ENCODE results near the gene NSD1. TPM values are rescaled to one million over a fixed set of nuclear protein-coding genes. Genes with fewer than 3 reads are reported as not detected.

Gene NSD1
- total RNA-seq, 1 experiment from 2014 or later = 58.8 TPM

DNA sequence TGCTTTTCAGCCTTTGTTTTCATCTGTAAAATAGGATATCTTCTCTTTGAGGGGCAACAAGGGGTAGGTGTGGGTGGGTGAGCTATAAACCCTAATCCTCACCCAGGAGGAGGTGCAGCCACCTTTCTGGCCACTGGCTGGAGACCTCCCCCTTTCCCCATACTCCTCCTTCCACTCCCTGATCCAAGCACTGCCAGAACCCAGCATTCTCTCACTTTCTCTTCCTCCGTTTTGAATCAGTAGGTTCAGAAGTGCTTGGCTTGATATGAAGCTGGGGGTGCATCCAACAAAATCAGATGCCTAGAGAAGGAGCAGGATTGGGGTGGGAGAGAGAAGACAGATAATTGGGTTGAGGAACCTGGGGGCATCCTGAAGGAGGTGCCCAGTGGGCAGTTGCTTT is 6.8 kb upstream of the NSD1 start:
- ChIA-PET RAD21 (ENCODE audit: low non-redundant PET in 1 of 2, low total read pairs in 2 of 2, uncharacterized antibody in 2 of 2, unreplicated experiment in 2 of 2) (no interaction called here), CTCF (interaction anchor here (1.4 to 2.1 kb wide), 2 partner anchors 13 to 183 kb away, joined by 4 to 5 read pairs; no protein-coding TSS in a partner anchor), POLR2A (no interaction called here)
- Histone ChIP-seq H2AFZ (ENCODE audit: low read depth, low read length, poor library complexity, severe bottlenecking) (no peak overlapping the region), H3K4me1 (ENCODE audit: control insufficient read depth in 1 of 2, insufficient read depth in 2 of 2, low read length in 2 of 2) (peaks cover 4 to 18% of the 10 kb centered on the region in 2 experiments; a peak in 2 of 4 replicates), H3K4me2 (ENCODE audit: low read length) (no peak overlapping the region), H3K36me3 (ENCODE audit: control insufficient read depth in 1 of 2, insufficient read depth in 2 of 2, low read length in 2 of 2) (no peaks in the 10 kb centered on the region), H3K9me3 (ENCODE audit: control insufficient read depth in 1 of 2, insufficient read depth in 1 of 2, low read depth in 1 of 2, low read length in 2 of 2) (no peaks in the 10 kb centered on the region), H3K27ac (ENCODE audit: low read depth, low read length) (no peak overlapping the region), H3K9me2 (ENCODE audit: insufficient read depth) (no peaks in the 10 kb centered on the region), H3K4me3 (replicated peaks in 1 of 2; ENCODE audit: low read depth in 1 of 2, low read length in 2 of 2) (no peak overlapping the region), H3K9ac (ENCODE audit: low read length) (no peak overlapping the region), H4K20me1 (ENCODE audit: insufficient read depth) (no peaks in the 10 kb centered on the region), H3K79me2 (ENCODE audit: insufficient read depth, low read length) (no peaks in the 10 kb centered on the region), H3K27me3 (ENCODE audit: insufficient read depth, low read length) (no peaks in the 10 kb centered on the region)
- DNase-seq (ENCODE audit: low read depth, low spot score) = no peak
- ATAC-seq = no peak
- intact Hi-C loops (cut with micrococcal nuclease) = no loop called here
- TF ChIP-seq EGR1 (IDR thresholded peaks at IDR 0.05; ENCODE audit: low read depth) (no peak), RAD21 (IDR thresholded peaks at IDR 0.05; ENCODE audit: low read depth) (no peak), SIN3A (IDR thresholded peaks at IDR 0.05; ENCODE audit: low read depth) (no peak), EZH2 (IDR thresholded peaks at IDR 0.05) (no peak), ZNF274 (IDR thresholded peaks at IDR 0.05; ENCODE audit: low read depth, low read length) (no peak), SP1 (IDR thresholded peaks at IDR 0.05; ENCODE audit: low read depth) (no peak), FOSL1 (IDR thresholded peaks at IDR 0.05; ENCODE audit: low read depth) (no peak), YY1 (IDR thresholded peaks at IDR 0.05; ENCODE audit: extremely low read depth, insufficient replicate concordance, low read depth, low read length) (no peak), POLR2A (IDR thresholded peaks at IDR 0.05; ENCODE audit: borderline replicate concordance, extremely low read depth, insufficient read depth, insufficient read length) (no peak), CTCF (IDR thresholded peaks at IDR 0.05 in 2 of 3, conservative IDR thresholded peaks at IDR 0.05 in 1 of 3; ENCODE audit: borderline replicate concordance in 1 of 3, insufficient read depth in 1 of 3, low read depth in 2 of 3, low read length in 2 of 3) (no peak)
- TF ChIP-seq, protein P1, sequence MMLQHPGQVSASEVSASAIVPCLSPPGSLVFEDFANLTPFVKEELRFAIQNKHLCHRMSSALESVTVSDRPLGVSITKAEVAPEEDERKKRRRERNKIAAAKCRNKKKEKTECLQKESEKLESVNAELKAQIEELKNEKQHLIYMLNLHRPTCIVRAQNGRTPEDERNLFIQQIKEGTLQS (IDR thresholded peaks at IDR 0.05) = no peak
- TF ChIP-seq, protein P2, sequence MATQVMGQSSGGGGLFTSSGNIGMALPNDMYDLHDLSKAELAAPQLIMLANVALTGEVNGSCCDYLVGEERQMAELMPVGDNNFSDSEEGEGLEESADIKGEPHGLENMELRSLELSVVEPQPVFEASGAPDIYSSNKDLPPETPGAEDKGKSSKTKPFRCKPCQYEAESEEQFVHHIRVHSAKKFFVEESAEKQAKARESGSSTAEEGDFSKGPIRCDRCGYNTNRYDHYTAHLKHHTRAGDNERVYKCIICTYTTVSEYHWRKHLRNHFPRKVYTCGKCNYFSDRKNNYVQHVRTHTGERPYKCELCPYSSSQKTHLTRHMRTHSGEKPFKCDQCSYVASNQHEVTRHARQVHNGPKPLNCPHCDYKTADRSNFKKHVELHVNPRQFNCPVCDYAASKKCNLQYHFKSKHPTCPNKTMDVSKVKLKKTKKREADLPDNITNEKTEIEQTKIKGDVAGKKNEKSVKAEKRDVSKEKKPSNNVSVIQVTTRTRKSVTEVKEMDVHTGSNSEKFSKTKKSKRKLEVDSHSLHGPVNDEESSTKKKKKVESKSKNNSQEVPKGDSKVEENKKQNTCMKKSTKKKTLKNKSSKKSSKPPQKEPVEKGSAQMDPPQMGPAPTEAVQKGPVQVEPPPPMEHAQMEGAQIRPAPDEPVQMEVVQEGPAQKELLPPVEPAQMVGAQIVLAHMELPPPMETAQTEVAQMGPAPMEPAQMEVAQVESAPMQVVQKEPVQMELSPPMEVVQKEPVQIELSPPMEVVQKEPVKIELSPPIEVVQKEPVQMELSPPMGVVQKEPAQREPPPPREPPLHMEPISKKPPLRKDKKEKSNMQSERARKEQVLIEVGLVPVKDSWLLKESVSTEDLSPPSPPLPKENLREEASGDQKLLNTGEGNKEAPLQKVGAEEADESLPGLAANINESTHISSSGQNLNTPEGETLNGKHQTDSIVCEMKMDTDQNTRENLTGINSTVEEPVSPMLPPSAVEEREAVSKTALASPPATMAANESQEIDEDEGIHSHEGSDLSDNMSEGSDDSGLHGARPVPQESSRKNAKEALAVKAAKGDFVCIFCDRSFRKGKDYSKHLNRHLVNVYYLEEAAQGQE (IDR thresholded peaks at IDR 0.05; ENCODE audit: low read depth) = no peak
- TF ChIP-seq, protein P3, sequence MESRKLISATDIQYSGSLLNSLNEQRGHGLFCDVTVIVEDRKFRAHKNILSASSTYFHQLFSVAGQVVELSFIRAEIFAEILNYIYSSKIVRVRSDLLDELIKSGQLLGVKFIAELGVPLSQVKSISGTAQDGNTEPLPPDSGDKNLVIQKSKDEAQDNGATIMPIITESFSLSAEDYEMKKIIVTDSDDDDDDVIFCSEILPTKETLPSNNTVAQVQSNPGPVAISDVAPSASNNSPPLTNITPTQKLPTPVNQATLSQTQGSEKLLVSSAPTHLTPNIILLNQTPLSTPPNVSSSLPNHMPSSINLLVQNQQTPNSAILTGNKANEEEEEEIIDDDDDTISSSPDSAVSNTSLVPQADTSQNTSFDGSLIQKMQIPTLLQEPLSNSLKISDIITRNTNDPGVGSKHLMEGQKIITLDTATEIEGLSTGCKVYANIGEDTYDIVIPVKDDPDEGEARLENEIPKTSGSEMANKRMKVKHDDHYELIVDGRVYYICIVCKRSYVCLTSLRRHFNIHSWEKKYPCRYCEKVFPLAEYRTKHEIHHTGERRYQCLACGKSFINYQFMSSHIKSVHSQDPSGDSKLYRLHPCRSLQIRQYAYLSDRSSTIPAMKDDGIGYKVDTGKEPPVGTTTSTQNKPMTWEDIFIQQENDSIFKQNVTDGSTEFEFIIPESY (IDR thresholded peaks at IDR 0.05; ENCODE audit: extremely low read depth, insufficient replicate concordance, low read length) = no peak
- BruUV-seq (replicated peaks) = no TSS peak

Data from HCT116 (cell line).